HL-60 (cell line): Measurements from ENCODE around the gene RRP7A.
"Not testable (repeated sequence)": the region's sequence is repeated elsewhere in the genome, so short reads cannot be mapped to it uniquely, and the experiment has no call there.

Experiments used
- DNase-seq, 2 experiments: peaks; one replicate each; pipeline ENCODE4 v3.0.0-alpha.2; 2010 to 2020; ENCODE audit warnings: low read depth in 1 of 2, low spot score in 1 of 2
- H3K27ac ChIP-seq: fragments of 250-450 bp; sonication (Bioruptor Pico); replicated peaks from 2 replicates; pipeline ENCODE4 v1.5.1; 2020; ENCODE audit warnings: mild to moderate bottlenecking, moderate library complexity
- H3K27me3 ChIP-seq: fragments of 250-450 bp; sonication (Bioruptor Pico); 2 replicates; pipeline ENCODE4 v1.5.1; 2021; ENCODE audit warnings: mild to moderate bottlenecking, moderate library complexity; ENCODE audit not compliant: insufficient read depth, poor library complexity, severe bottlenecking
- H3K4me3 ChIP-seq: replicated peaks from 2 replicates; pipeline ENCODE4 v1.5.1; 2011; ENCODE audit warnings: mild to moderate bottlenecking, control low read depth, low read length; ENCODE audit not compliant: insufficient read depth
- GABPA ChIP-seq: IDR thresholded peaks from 2 replicates; pipeline ENCODE4 v1.6.1; 2012; ENCODE audit warnings: low read depth
- POLR2AphosphoS5 ChIP-seq: IDR thresholded peaks from 2 replicates; pipeline ENCODE4 v1.6.1; 2012; ENCODE audit warnings: low read depth
- REST ChIP-seq: IDR thresholded peaks from 2 replicates; pipeline ENCODE4 v1.6.1; 2012; ENCODE audit warnings: low read depth; ENCODE audit not compliant: insufficient replicate concordance
- SPI1 ChIP-seq: IDR thresholded peaks from 2 replicates; pipeline ENCODE4 v1.6.1; 2012; ENCODE audit warnings: low read depth, mild to moderate bottlenecking, borderline replicate concordance
- TF ChIP-seq, protein P1 (sequence below): IDR thresholded peaks from one replicate; pipeline ENCODE4 v1.5.1; 2011; ENCODE audit warnings: low read length, control low read depth, inconsistent platforms; ENCODE audit not compliant: insufficient read depth

The RRP7A gene

DNA sequence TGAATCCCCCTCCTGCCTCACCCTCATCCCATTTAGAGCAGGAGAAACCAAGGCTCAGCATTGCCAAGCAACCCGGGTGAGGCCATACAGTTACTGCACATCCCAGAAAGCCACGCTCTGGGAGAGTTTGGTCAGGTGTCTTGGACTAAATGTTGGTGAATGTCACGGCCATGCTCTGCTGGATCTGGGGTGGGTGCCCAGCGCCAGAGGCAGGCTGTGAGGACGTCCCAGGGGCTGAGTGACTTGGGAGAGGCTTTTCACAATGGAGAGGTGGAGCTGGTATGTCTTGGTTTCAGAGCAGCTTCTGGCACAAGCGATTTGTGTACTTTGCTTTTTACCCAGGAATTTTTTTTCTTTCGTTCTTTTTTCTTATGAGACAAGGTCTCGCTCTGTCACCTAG lies 40.8 kb upstream of the RRP7A start:
- H3K27me3 ChIP-seq, result no peaks in the 10 kb centered on the region
- H3K4me3 ChIP-seq, result no peak overlapping the region
- no peak overlapping the region for H3K27ac ChIP-seq
- no peak for DNase-seq
- TF ChIP-seq REST, result no peak
- TF ChIP-seq POLR2AphosphoS5, result no peak
- TF ChIP-seq GABPA, result no peak
- no peak for TF ChIP-seq SPI1
- TF ChIP-seq, protein P1, sequence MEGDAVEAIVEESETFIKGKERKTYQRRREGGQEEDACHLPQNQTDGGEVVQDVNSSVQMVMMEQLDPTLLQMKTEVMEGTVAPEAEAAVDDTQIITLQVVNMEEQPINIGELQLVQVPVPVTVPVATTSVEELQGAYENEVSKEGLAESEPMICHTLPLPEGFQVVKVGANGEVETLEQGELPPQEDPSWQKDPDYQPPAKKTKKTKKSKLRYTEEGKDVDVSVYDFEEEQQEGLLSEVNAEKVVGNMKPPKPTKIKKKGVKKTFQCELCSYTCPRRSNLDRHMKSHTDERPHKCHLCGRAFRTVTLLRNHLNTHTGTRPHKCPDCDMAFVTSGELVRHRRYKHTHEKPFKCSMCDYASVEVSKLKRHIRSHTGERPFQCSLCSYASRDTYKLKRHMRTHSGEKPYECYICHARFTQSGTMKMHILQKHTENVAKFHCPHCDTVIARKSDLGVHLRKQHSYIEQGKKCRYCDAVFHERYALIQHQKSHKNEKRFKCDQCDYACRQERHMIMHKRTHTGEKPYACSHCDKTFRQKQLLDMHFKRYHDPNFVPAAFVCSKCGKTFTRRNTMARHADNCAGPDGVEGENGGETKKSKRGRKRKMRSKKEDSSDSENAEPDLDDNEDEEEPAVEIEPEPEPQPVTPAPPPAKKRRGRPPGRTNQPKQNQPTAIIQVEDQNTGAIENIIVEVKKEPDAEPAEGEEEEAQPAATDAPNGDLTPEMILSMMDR, result no peak

DNA sequence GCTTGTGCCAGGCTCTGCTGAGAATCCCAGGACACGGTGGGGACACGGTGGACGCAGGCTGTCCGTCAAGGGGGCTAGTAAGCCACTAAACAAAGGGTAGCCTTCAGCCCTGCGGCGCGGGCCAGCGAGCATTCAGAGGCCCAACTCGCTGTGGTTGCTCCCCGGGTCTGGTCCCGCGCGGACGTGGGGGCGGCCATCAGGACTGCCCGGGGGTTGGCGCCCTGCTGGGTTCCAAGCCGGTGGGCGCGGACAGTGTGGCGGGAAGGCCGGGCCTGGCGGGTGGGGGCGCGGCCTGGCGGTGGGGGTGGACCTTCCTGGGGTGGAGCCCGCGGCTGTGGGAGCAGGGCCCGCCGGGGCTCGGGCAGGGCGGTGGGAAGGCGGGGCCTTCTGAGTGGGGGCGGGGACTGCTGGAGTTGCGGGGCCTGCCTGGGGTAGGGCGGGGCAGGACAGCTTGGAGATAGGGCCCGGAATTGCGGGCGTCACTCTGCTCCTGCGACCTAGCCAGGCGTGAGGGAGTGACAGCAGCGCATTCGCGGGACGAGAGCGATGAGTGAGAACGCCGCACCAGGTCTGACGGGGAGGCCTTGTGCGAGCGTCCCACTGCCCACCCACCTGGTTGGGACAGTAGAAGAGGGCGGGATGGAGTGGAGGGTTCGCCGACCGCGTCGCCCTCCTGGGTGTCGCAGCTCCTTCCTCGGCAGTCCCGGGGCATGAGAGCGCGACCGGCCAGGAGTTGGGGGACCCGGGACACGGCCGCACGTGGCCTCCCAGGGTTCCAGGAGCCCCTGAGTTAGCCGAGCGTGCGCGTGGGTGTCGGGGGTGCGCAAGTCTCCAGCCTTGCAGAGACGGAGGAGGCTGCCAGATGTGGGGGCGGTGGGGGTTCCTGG lies 34.1 kb upstream of the RRP7A start, which contains the start of gene SERHL2:
Gene SERHL2 (plus strand): TSS at position 482 of the 887 bp plus-strand sequence. CDS start 65 bp downstream, at position 547.
- H3K27ac ChIP-seq, result no peak within 1 kb of the TSS
- TF ChIP-seq, protein P1, result no peak
- 0 out of 2 replicates have a peak, but pooled peaks have one; percentile 23 for TF ChIP-seq POLR2AphosphoS5
- peak within 1 kb of the TSS; percentile 40 for H3K4me3 ChIP-seq

DNA sequence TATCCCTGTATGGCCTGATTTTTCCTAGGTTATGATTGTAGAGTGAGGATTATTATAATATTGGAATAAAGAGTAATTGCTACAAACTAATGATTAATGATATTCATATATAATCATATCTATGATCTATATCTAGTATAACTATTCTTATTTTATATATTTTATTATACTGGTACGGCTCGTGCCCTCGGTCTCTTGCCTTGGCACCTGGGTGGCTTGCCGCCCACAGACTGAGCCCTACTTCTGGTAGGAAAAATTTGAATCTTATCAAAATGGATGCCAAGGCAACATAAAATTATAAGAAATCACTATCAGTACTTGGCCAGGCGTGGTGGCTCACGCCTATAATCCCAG lies 32.7 kb upstream of the RRP7A start:
- not testable (repeated sequence) for DNase-seq, H3K27ac ChIP-seq, H3K27me3 ChIP-seq, H3K4me3 ChIP-seq

More for the DNA sequence above, 34.1 kb upstream of the RRP7A start, which contains the start of gene SERHL2:
- no peaks in the 10 kb centered on the region for H3K27me3 ChIP-seq
- peak; percentile 66 to 76 for DNase-seq

GRCh38 chr22:42549331-42550060 lies 29.9 kb upstream of the RRP7A start:
- Histone ChIP-seq H3K27ac (no peak overlapping the region), H3K4me3 (no peak overlapping the region), H3K27me3 (no peaks in the 10 kb centered on the region)
- DNase-seq, result no peak
- TF ChIP-seq, protein P1, result no peak
- TF ChIP-seq GABPA (no peak), SPI1 (no peak), POLR2AphosphoS5 (no peak), REST (no peak)
